MM.1S (cell line): ENCODE measurements around the gene ARIH1.

Source experiments
- DNase-seq: peaks from one replicate; pipeline ENCODE4 v3.0.0-alpha.2; 2015
- H2AFZ ChIP-seq: fragments of 300-600 bp; sonication (generic); 2 replicates; pipeline ENCODE4 v1.6.0; 2016; ENCODE audit warnings: antibody characterized with exemption, low read length
- H3F3A ChIP-seq: fragments of 300-600 bp; sonication (generic); 2 replicates; pipeline ENCODE4 v1.6.1; 2016; ENCODE audit warnings: mild to moderate bottlenecking, antibody characterized with exemption, low read length, moderate library complexity, mixed read lengths; ENCODE audit not compliant: insufficient read depth
- H3K27ac ChIP-seq: fragments of 300-600 bp; sonication (generic); 2 replicates; pipeline ENCODE4 v1.5.1; 2016; ENCODE audit warnings: mild to moderate bottlenecking, low read length
- H3K27me3 ChIP-seq: fragments of 300-600 bp; sonication (generic); replicated peaks from 2 replicates; pipeline ENCODE4 v1.6.0; 2016; ENCODE audit warnings: low read length; ENCODE audit not compliant: insufficient read depth
- H3K36me3 ChIP-seq: fragments of 300-600 bp; sonication (generic); replicated peaks from 2 replicates; pipeline ENCODE4 v1.6.1; 2016; ENCODE audit warnings: mild to moderate bottlenecking, low read length, mixed read lengths; ENCODE audit not compliant: insufficient read depth
- H3K4me1 ChIP-seq: fragments of 300-600 bp; sonication (generic); 2 replicates; pipeline ENCODE4 v1.6.1; 2016; ENCODE audit warnings: low read length, mixed read lengths
- H3K4me2 ChIP-seq: fragments of 300-600 bp; sonication (generic); 2 replicates; pipeline ENCODE4 v1.6.0; 2016; ENCODE audit warnings: low read depth, low read length
- H3K4me3 ChIP-seq: fragments of 300-600 bp; sonication (generic); 2 replicates; pipeline ENCODE4 v1.5.1; 2016; ENCODE audit warnings: low read length, mixed read lengths
- H3K79me2 ChIP-seq: fragments of 300-600 bp; sonication (generic); 2 replicates; pipeline ENCODE4 v1.6.1; 2016; ENCODE audit warnings: mixed run types, low read length, mixed read lengths
- H3K9ac ChIP-seq: fragments of 300-600 bp; sonication (generic); 2 replicates; pipeline ENCODE4 v1.6.1; 2016; ENCODE audit warnings: low read length, mixed read lengths
- H3K9me2 ChIP-seq: fragments of 300-600 bp; sonication (generic); replicated peaks from 2 replicates; pipeline ENCODE4 v1.6.1; 2016; ENCODE audit warnings: mild to moderate bottlenecking, low read length, mixed read lengths; ENCODE audit not compliant: insufficient read depth
- H3K9me3 ChIP-seq: fragments of 300-600 bp; sonication (generic); replicated peaks from 2 replicates; pipeline ENCODE4 v1.6.1; 2016; ENCODE audit warnings: mild to moderate bottlenecking, low read length, mixed read lengths; ENCODE audit not compliant: insufficient read depth
- H4K20me1 ChIP-seq: fragments of 300-600 bp; sonication (generic); 2 replicates; pipeline ENCODE4 v1.6.1; 2016; ENCODE audit warnings: mild to moderate bottlenecking, low read length, moderate library complexity, mixed read lengths; ENCODE audit not compliant: insufficient read depth
- EZH2 ChIP-seq: fragments of 300-600 bp; sonication (generic); optimal IDR thresholded peaks from 2 replicates; pipeline ENCODE3; 2017; ENCODE audit warnings: low read depth, mild to moderate bottlenecking, antibody characterized with exemption, low read length, mixed read lengths
- EZH2phosphoT487 ChIP-seq: fragments of 300-600 bp; sonication (generic); IDR thresholded peaks from 2 replicates; pipeline ENCODE4 v1.6.1; 2018; ENCODE audit warnings: antibody characterized with exemption, low read length
- TF ChIP-seq, protein P1 (sequence below): fragments of 300-600 bp; sonication (generic); IDR thresholded peaks from 2 replicates; pipeline ENCODE4 v1.5.1; 2016; ENCODE audit warnings: antibody characterized with exemption, low read length, mixed read lengths

ARIH1 gene

DNA sequence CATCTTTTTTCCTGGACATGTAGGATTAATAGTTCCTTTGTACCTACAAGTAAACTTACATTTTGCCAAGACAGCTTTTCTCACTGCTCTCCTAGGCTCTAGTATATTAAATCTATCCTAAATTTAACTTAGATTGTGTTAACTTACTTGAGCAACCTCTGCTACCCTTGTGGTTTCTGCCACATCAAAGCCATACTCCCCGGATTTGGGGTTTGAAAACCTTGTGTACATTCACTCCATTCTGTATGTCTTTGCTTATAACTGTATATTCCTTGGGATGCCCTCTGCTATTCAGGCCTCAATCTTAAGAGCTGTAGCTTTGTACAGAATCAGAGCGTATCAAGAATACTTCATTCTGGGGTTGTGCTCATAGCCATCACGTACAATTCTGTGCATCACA lies 60.4 kb downstream of the ARIH1 start:
- no peaks in the 10 kb centered on the region for H3K36me3 ChIP-seq
- no peak for TF ChIP-seq EZH2phosphoT487
- no peak for TF ChIP-seq EZH2
- TF ChIP-seq, protein P1, sequence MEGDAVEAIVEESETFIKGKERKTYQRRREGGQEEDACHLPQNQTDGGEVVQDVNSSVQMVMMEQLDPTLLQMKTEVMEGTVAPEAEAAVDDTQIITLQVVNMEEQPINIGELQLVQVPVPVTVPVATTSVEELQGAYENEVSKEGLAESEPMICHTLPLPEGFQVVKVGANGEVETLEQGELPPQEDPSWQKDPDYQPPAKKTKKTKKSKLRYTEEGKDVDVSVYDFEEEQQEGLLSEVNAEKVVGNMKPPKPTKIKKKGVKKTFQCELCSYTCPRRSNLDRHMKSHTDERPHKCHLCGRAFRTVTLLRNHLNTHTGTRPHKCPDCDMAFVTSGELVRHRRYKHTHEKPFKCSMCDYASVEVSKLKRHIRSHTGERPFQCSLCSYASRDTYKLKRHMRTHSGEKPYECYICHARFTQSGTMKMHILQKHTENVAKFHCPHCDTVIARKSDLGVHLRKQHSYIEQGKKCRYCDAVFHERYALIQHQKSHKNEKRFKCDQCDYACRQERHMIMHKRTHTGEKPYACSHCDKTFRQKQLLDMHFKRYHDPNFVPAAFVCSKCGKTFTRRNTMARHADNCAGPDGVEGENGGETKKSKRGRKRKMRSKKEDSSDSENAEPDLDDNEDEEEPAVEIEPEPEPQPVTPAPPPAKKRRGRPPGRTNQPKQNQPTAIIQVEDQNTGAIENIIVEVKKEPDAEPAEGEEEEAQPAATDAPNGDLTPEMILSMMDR = no peak
- no peaks in the 10 kb centered on the region for H3K9me3 ChIP-seq
- H3K9me2 ChIP-seq = no peaks in the 10 kb centered on the region
- peaks cover 7% of the 10 kb centered on the region; the same call in 1 of the 2 replicates for H4K20me1 ChIP-seq
- H2AFZ ChIP-seq = no peak overlapping the region
- no peaks in the 10 kb centered on the region for H3K4me1 ChIP-seq
- no peak overlapping the region for H3K4me3 ChIP-seq
- no peak for DNase-seq
- no peak overlapping the region for H3K4me2 ChIP-seq
- no peaks in the 10 kb centered on the region for H3F3A ChIP-seq
- peaks cover 81% of the 10 kb centered on the region for H3K79me2 ChIP-seq
- H3K27me3 ChIP-seq = no peaks in the 10 kb centered on the region
- H3K9ac ChIP-seq = no peak overlapping the region
- no peak overlapping the region for H3K27ac ChIP-seq

DNA sequence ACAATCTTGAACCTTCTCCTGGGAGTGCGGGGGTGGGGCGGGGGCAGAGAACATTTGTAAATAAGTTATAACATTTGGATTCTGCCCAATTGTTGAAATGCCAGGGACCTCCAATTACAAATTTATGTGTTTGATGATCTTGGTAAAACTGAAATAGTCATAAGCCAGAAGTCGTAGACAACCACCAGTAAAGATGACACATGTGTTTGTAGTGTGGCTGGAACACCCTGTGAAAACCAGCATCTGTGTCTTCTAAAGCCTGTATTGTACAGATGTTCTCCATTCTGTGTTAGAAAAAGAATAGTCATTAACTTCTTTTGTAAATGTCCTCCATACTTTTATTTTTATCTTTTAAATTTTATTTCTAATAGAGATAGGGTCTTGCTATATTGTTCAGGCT lies 61.8 kb downstream of the ARIH1 start:
- Histone ChIP-seq H3K4me2 (no peak overlapping the region), H4K20me1 (peaks cover 7% of the 10 kb centered on the region; the same call in 1 of the 2 replicates), H3K27me3 (no peaks in the 10 kb centered on the region), H3K9me2 (no peaks in the 10 kb centered on the region), H3K27ac (no peak overlapping the region), H3K36me3 (no peaks in the 10 kb centered on the region), H3K4me1 (no peaks in the 10 kb centered on the region), H3K9me3 (no peaks in the 10 kb centered on the region), H2AFZ (no peak overlapping the region), H3F3A (no peaks in the 10 kb centered on the region), H3K4me3 (no peak overlapping the region), H3K9ac (no peak overlapping the region), H3K79me2 (peaks cover 78% of the 10 kb centered on the region)
- TF ChIP-seq EZH2 = no peak
- TF ChIP-seq, protein P1 = no peak
- TF ChIP-seq EZH2phosphoT487 = no peak
- no peak for DNase-seq

- DNase-seq = no peak
- Histone ChIP-seq H4K20me1 (peaks cover 7% of the 10 kb centered on the region; the same call in 1 of the 2 replicates), H3K27ac (no peak overlapping the region), H3K27me3 (no peaks in the 10 kb centered on the region), H3K9me3 (no peaks in the 10 kb centered on the region), H3K9ac (no peak overlapping the region), H3K4me2 (no peak overlapping the region), H3K4me1 (no peaks in the 10 kb centered on the region), H3K36me3 (no peaks in the 10 kb centered on the region), H3K9me2 (no peaks in the 10 kb centered on the region), H3F3A (no peaks in the 10 kb centered on the region), H2AFZ (no peak overlapping the region), H3K4me3 (no peak overlapping the region), H3K79me2 (peaks cover 81% of the 10 kb centered on the region)
- TF ChIP-seq, protein P1 = no peak
- TF ChIP-seq EZH2 (no peak), EZH2phosphoT487 (no peak)
These were observed 62.4 kb downstream of the ARIH1 start for GRCh38 chr15:72536506-72536905.
